CD4-positive, CD25-positive, alpha-beta regulatory T cell (primary cell): ENCODE results near the gene ACP5. TPM values are rescaled to one million over a fixed set of nuclear protein-coding genes. Genes with fewer than 3 reads are reported as not detected.

Experiments used
- ATAC-seq, 2 donors: fragments of 150-1000 bp; cut with Tn5 transposase; one replicate each; pipeline ENCODE4 v1.10.0; 2021; ENCODE audit warnings: low read depth in 2 of 2, moderate number of reproducible peaks in 2 of 2, moderate library complexity in 1 of 2
- DNase-seq, 3 donors: peaks; one replicate each; pipeline versions ENCODE4 v3.0.0 to v3.0.0-alpha.2; 2012 to 2022; ENCODE audit warnings: mixed read lengths in 1 of 3
- H3K27ac ChIP-seq: one replicate; pipeline ENCODE4 v1.7.0; 2013; ENCODE audit warnings: mild to moderate bottlenecking, low read length; ENCODE audit not compliant: insufficient read depth, poor library complexity, severe bottlenecking
- H3K27me3 ChIP-seq: one replicate; pipeline ENCODE4 v1.7.0; 2013; ENCODE audit warnings: low read length; ENCODE audit not compliant: control insufficient read depth, insufficient read depth
- H3K36me3 ChIP-seq: one replicate; pipeline ENCODE4 v1.7.0; 2013; ENCODE audit warnings: mild to moderate bottlenecking, low read length, moderate library complexity; ENCODE audit not compliant: control insufficient read depth, insufficient read depth
- H3K4me1 ChIP-seq: 2 replicates; pipeline ENCODE4 v1.7.0; 2013; ENCODE audit warnings: mild to moderate bottlenecking, low read length; ENCODE audit not compliant: insufficient read depth, control insufficient read depth, poor library complexity, severe bottlenecking
- H3K4me3 ChIP-seq: one replicate; pipeline ENCODE4 v1.7.0; 2013; ENCODE audit warnings: low read depth, mild to moderate bottlenecking, low read length, moderate library complexity
- H3K9me3 ChIP-seq, 2 experiments: 1 replicate in 1 of 2; 2 replicates in 1 of 2; pipeline ENCODE4 v1.7.0; 2013; ENCODE audit warnings: low read length in 2 of 2, mild to moderate bottlenecking in 1 of 2, moderate library complexity in 1 of 2; ENCODE audit not compliant: control insufficient read depth in 2 of 2
- H3K27ac Mint-ChIP-seq, 3 donors: one replicate each; pipeline ENCODE4 v1.8.0; 2020 to 2022; ENCODE audit warnings: mild to moderate bottlenecking in 3 of 3, mixed read lengths in 3 of 3, moderate library complexity in 2 of 3
- H3K27me3 Mint-ChIP-seq: one replicate; pipeline ENCODE4 v1.8.0; 2022; ENCODE audit warnings: mild to moderate bottlenecking, mixed read lengths
- H3K36me3 Mint-ChIP-seq: one replicate; pipeline ENCODE4 v1.8.0; 2020; ENCODE audit warnings: mixed read lengths
- H3K4me1 Mint-ChIP-seq, 4 donors: one replicate each; pipeline ENCODE4 v1.8.0; 2020 to 2022; ENCODE audit warnings: mixed read lengths in 4 of 4, mild to moderate bottlenecking in 1 of 4
- H3K4me3 Mint-ChIP-seq, 4 donors: one replicate each; pipeline ENCODE4 v1.8.0; 2020 to 2022; ENCODE audit warnings: mild to moderate bottlenecking in 4 of 4, mixed read lengths in 4 of 4, moderate library complexity in 3 of 4
- H3K9me3 Mint-ChIP-seq, 7 donors: one replicate each; pipeline ENCODE4 v1.8.0; 2020 to 2022; ENCODE audit warnings: mixed read lengths in 7 of 7, mild to moderate bottlenecking in 3 of 7, moderate library complexity in 2 of 7
- polyA plus RNA-seq, 4 donors: library from polyadenylated mRNA; unstranded; fragments of 300-500 nt; fragmentation: Illumina TruSeq; gene quantifications; one replicate each; pipeline ENCODE4 v1.2.3, GENCODE V29; 2021
- total RNA-seq: library from RNA; stranded (reverse); gene quantifications from one replicate; pipeline ENCODE4 v1.2.3, GENCODE V29; 2022

ACP5 gene
- total and polyA plus RNA-seq, 5 donors from 2014 or later = 21.6 to 40.4 (median 33.4) TPM

DNA sequence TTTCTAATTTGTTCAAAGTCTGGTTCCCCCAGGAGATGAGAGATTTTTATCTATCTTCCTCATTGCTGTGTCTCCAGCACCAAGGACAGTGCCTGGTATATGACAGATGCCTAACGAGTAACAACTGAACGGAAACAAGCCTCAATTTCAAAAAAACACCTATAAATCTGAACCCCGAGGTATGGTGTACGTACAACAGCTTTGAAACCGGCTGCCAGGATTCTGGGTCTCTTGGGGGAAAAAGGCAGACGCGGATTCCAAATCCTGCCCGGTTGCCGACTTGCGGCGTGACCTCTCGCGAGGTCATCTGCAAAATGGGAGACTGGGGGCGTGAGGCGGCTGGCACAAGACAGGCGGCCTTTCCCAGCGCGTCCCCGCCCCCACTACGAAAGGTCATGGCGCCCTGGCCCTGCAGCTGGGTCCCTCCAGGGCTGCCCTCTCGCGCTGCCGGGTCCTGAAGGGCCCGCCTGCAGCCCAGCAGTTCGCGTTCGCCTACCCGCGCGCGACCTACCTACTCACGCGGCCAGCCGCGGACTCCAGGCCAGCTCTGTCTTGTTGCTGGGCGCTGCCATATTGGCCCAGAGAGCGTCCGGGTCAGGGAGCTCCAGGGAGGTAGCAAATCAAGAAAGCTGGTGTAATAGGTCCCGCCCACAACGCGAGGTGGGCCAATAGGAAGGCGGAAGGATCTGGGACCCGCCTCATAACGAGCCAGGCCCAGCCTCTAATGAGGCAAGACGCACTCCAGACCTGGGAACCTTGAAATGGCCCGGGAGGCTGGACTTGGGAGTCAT is 48.7 kb downstream of the ACP5 start, which contains the start of gene ECSIT:
TSS of gene ECSIT (minus strand) at position 584 of the 791 bp plus-strand sequence. CDS start 9,964 bp downstream, outside the sequence.
- Mint-ChIP-seq H3K27me3 (peaks cover 7% of the 10 kb centered on the region), H3K4me1 (peaks cover 4 to 22% (median 14%) of the 10 kb centered on the region in 4 donors), H3K9me3 (no peaks in the 10 kb centered on the region), H3K36me3 (peaks cover 4% of the 10 kb centered on the region), H3K4me3 (peak within 1 kb of the TSS; percentile 87 to 97 (median 95)), H3K27ac (peak within 1 kb of the TSS; percentile 95 to 96 (median 95))
- ATAC-seq (peak; percentile 99 to 100), DNase-seq (peak; percentile 85 to 96 (median 91))
- peaks cover 10% of the 10 kb centered on the region for H3K4me1 ChIP-seq
- H3K36me3 ChIP-seq = peaks cover 8% of the 10 kb centered on the region
- peak within 1 kb of the TSS; percentile 93 for H3K4me3 ChIP-seq
- peak within 1 kb of the TSS; percentile 85 for H3K27ac ChIP-seq
- no peaks in the 10 kb centered on the region for H3K9me3 ChIP-seq
- no peaks in the 10 kb centered on the region for H3K27me3 ChIP-seq

Other genes with a start within 250 kb of the ACP5 start
- gene RAB3D, start 238.0 kb downstream of the ACP5 start, total RNA-seq = 13.4 TPM
- gene RAB3D, start 238.0 kb downstream of the ACP5 start, polyA plus RNA-seq = 1 to 10 TPM; 5.1 to 7.6 (median 6.0) TPM
- gene TMEM205, start 231.4 kb downstream of the ACP5 start, total RNA-seq = 24.0 TPM
- gene TMEM205, start 231.4 kb downstream of the ACP5 start, polyA plus RNA-seq = 10 to 100 TPM; 69.0 to 88.3 (median 73.8) TPM
- 66.5 TPM for gene CCDC159, start 231.1 kb downstream of the ACP5 start, total RNA-seq
- 10 to 100 TPM; 18.7 to 23.1 (median 21.7) TPM for gene CCDC159, start 231.1 kb downstream of the ACP5 start, polyA plus RNA-seq
- 10.4 TPM for gene PLPPR2, start 222.2 kb downstream of the ACP5 start, total RNA-seq
- gene PLPPR2, start 222.2 kb downstream of the ACP5 start, polyA plus RNA-seq = 1 to 10 TPM in 3 of 4 donors, under 1 TPM in 1; 0.86 to 2.4 (median 2.1) TPM
- gene SWSAP1, start 203.0 kb downstream of the ACP5 start, total RNA-seq = 3.0 TPM
- 1 to 10 TPM; 5.6 to 8.4 (median 7.0) TPM for gene SWSAP1, start 203.0 kb downstream of the ACP5 start, polyA plus RNA-seq
- 10.3 TPM for gene EPOR, start 193.3 kb downstream of the ACP5 start, total RNA-seq
- 1 to 10 TPM; 7.3 to 9.2 (median 8.9) TPM for gene EPOR, start 193.3 kb downstream of the ACP5 start, polyA plus RNA-seq
- not detected for gene RGL3, start 158.3 kb downstream of the ACP5 start, total RNA-seq
- not detected for gene RGL3, start 158.3 kb downstream of the ACP5 start, polyA plus RNA-seq
- not detected for gene ODAD3, start 142.5 kb downstream of the ACP5 start, total RNA-seq
- gene ODAD3, start 142.5 kb downstream of the ACP5 start, polyA plus RNA-seq = not detected
- gene PRKCSH, start 142.0 kb downstream of the ACP5 start, total RNA-seq = 244 TPM
- gene PRKCSH, start 142.0 kb downstream of the ACP5 start, polyA plus RNA-seq = 10 to 100 TPM; 29.0 to 38.0 (median 31.5) TPM
- gene ELAVL3, start 96.6 kb downstream of the ACP5 start, total RNA-seq = not detected
- gene ELAVL3, start 96.6 kb downstream of the ACP5 start, polyA plus RNA-seq = not detected
- gene ZNF653, start 71.8 kb downstream of the ACP5 start, total RNA-seq = 12.2 TPM
- 1 to 10 TPM; 1.3 to 2.9 (median 2.6) TPM for gene ZNF653, start 71.8 kb downstream of the ACP5 start, polyA plus RNA-seq
- gene ECSIT, start 48.5 kb downstream of the ACP5 start, total RNA-seq = 39.3 TPM
- gene ECSIT, start 48.5 kb downstream of the ACP5 start, polyA plus RNA-seq = 10 to 100 TPM; 27.3 to 39.2 (median 36.1) TPM
- not detected for gene CNN1, start 38.8 kb downstream of the ACP5 start, total RNA-seq
- not detected for gene CNN1, start 38.8 kb downstream of the ACP5 start, polyA plus RNA-seq
- gene ELOF1, start 18.4 kb downstream of the ACP5 start, total RNA-seq = 48.9 TPM
- gene ELOF1, start 18.4 kb downstream of the ACP5 start, polyA plus RNA-seq = 100 to 1,000 TPM; 105 to 113 (median 108) TPM
- gene ZNF627, start 19.8 kb upstream of the ACP5 start, total RNA-seq = 6.4 TPM
- 10 to 100 TPM; 10.6 to 14.3 (median 10.9) TPM for gene ZNF627, start 19.8 kb upstream of the ACP5 start, polyA plus RNA-seq
- 4.8 TPM for gene ZNF823, start 161.3 kb upstream of the ACP5 start, total RNA-seq
- gene ZNF823, start 161.3 kb upstream of the ACP5 start, polyA plus RNA-seq = 1 to 10 TPM; 1.6 to 4.2 (median 2.5) TPM
- gene ZNF441, start 189.4 kb upstream of the ACP5 start, total RNA-seq = 2.7 TPM
- gene ZNF441, start 189.4 kb upstream of the ACP5 start, polyA plus RNA-seq = 1 to 10 TPM; 3.7 to 6.3 (median 5.1) TPM
- 0.62 TPM for gene ZNF491, start 220.9 kb upstream of the ACP5 start, total RNA-seq
- gene ZNF491, start 220.9 kb upstream of the ACP5 start, polyA plus RNA-seq = under 1 TPM in 2 of 4 donors, not detected in 2; 0.10 to 0.86 TPM
- gene ZNF440, start 236.6 kb upstream of the ACP5 start, total RNA-seq = 13.1 TPM
- gene ZNF440, start 236.6 kb upstream of the ACP5 start, polyA plus RNA-seq = 1 to 10 TPM in 3 of 4 donors, under 1 TPM in 1; 0.68 to 5.3 (median 2.7) TPM